Neural cell (in vitro differentiated cells): ENCODE results near the gene MYBPHL. TPM values are rescaled to one million over a fixed set of nuclear protein-coding genes. Genes with fewer than 3 reads are reported as not detected.

Experiments
- H2AFZ ChIP-seq: fragments of 200-600, 300-800 bp; sonication (generic), shearing (Covaris generic); 2 replicates; pipeline ENCODE4 v1.6.0; 2014; ENCODE audit warnings: low read depth, mild to moderate bottlenecking, antibody characterized with exemption, low read length, moderate library complexity
- H3F3A ChIP-seq: fragments of 200-600 bp; shearing (Covaris generic); 2 replicates; pipeline ENCODE4 v1.6.1; 2016; ENCODE audit warnings: mild to moderate bottlenecking, moderate library complexity, mixed read lengths, antibody characterized with exemption, low read length; ENCODE audit not compliant: insufficient read depth, poor library complexity, severe bottlenecking
- H3K27ac ChIP-seq: fragments of 200-600, 300-800 bp; sonication (generic), shearing (Covaris generic); 2 replicates; pipeline ENCODE4 v1.5.1; 2014; ENCODE audit warnings: mild to moderate bottlenecking, low read length, moderate library complexity
- H3K27me3 ChIP-seq: fragments of 300-800, 200-600 bp; sonication (generic), shearing (Covaris generic); 2 replicates; pipeline ENCODE4 v1.6.0; 2014; ENCODE audit warnings: mild to moderate bottlenecking, low read depth, low read length, moderate library complexity; ENCODE audit not compliant: insufficient read depth
- H3K36me3 ChIP-seq: fragments of 300-800, 200-600 bp; sonication (generic), shearing (Covaris generic); 2 replicates; pipeline ENCODE4 v1.5.1; 2014; ENCODE audit warnings: mild to moderate bottlenecking, antibody characterized with exemption, low read length, moderate library complexity; ENCODE audit not compliant: insufficient read depth
- H3K4me2 ChIP-seq: fragments of 300-800, 200-600 bp; sonication (generic), shearing (Covaris generic); 2 replicates; pipeline ENCODE4 v1.6.0; 2014; ENCODE audit warnings: mild to moderate bottlenecking, low read length
- H3K4me3 ChIP-seq: fragments of 300-800, 200-600 bp; sonication (generic), shearing (Covaris generic); 2 replicates; pipeline ENCODE4 v1.5.1; 2014; ENCODE audit warnings: mild to moderate bottlenecking, low read length, moderate library complexity
- H3K79me2 ChIP-seq: fragments of 200-600 bp; shearing (Covaris generic); replicated peaks from 2 replicates; pipeline ENCODE4 v1.6.0; 2014; ENCODE audit warnings: mild to moderate bottlenecking, low read length, moderate library complexity; ENCODE audit not compliant: insufficient read depth
- H3K9ac ChIP-seq: fragments of 300-800, 200-600 bp; sonication (generic), shearing (Covaris generic); 2 replicates; pipeline ENCODE4 v1.6.1; 2016; ENCODE audit warnings: mild to moderate bottlenecking, low read length, mixed read lengths
- H3K9me2 ChIP-seq: fragments of 200-600 bp; shearing (Covaris generic); 2 replicates; pipeline ENCODE4 v1.6.1; 2016; ENCODE audit warnings: mild to moderate bottlenecking, low read length, mixed read lengths; ENCODE audit not compliant: insufficient read depth
- H3K9me3 ChIP-seq: fragments of 200-600, 300-800 bp; sonication (generic), shearing (Covaris generic); 2 replicates; pipeline ENCODE4 v1.6.1; 2016; ENCODE audit warnings: mild to moderate bottlenecking, mixed run types, low read length, moderate library complexity, mixed read lengths
- H4K20me1 ChIP-seq: fragments of 200-600 bp; shearing (Covaris generic); 2 replicates; pipeline ENCODE4 v1.6.1; 2016; ENCODE audit warnings: mild to moderate bottlenecking, mixed run types; ENCODE audit not compliant: insufficient read depth
- CTCF ChIP-seq: fragments of 450-650 bp; IDR thresholded peaks from 2 replicates; pipeline ENCODE4 v1.5.1; 2014; ENCODE audit warnings: antibody characterized with exemption, mild to moderate bottlenecking, moderate library complexity; ENCODE audit not compliant: poor library complexity, severe bottlenecking
- EP300 ChIP-seq: fragments of 450-650 bp; conservative IDR thresholded peaks from 2 replicates; pipeline ENCODE4 v1.6.1; 2014; ENCODE audit warnings: antibody characterized with exemption, mild to moderate bottlenecking, moderate library complexity; ENCODE audit not compliant: poor library complexity, severe bottlenecking
- EZH2 ChIP-seq: fragments of 200-600, 300-800 bp; shearing (Covaris generic), sonication (generic); IDR thresholded peaks from 2 replicates; pipeline ENCODE4 v1.6.1; 2014; ENCODE audit warnings: antibody characterized with exemption, low read length, borderline replicate concordance, mild to moderate bottlenecking; ENCODE audit not compliant: insufficient read depth, poor library complexity, severe bottlenecking
- MXI1 ChIP-seq: fragments of 450-650 bp; conservative IDR thresholded peaks from 2 replicates; pipeline ENCODE4 v1.6.1; 2014; ENCODE audit warnings: antibody characterized with exemption, mild to moderate bottlenecking; ENCODE audit not compliant: poor library complexity, severe bottlenecking
- POLR2AphosphoS5 ChIP-seq: IDR thresholded peaks from 2 replicates; pipeline ENCODE4 v1.6.1; 2012
- RAD21 ChIP-seq: fragments of 450-650 bp; conservative IDR thresholded peaks from 2 replicates; pipeline ENCODE4 v1.6.1; 2014; ENCODE audit warnings: antibody characterized with exemption, mild to moderate bottlenecking, moderate library complexity
- REST ChIP-seq: IDR thresholded peaks from 2 replicates; pipeline ENCODE4 v1.6.1; 2012; ENCODE audit warnings: borderline replicate concordance
- SMC3 ChIP-seq: fragments of 450-650 bp; conservative IDR thresholded peaks from 2 replicates; pipeline ENCODE4 v1.6.1; 2014; ENCODE audit warnings: antibody characterized with exemption, mild to moderate bottlenecking, moderate library complexity; ENCODE audit not compliant: poor library complexity
- TAF1 ChIP-seq: IDR thresholded peaks from 2 replicates; pipeline ENCODE4 v1.6.1; 2012; ENCODE audit warnings: low read depth
- polyA plus RNA-seq: library from polyadenylated mRNA; depleted of rRNA; stranded (reverse); fragments of >200 nt; gene quantifications from 2 replicates; pipeline ENCODE4 v1.2.3, GENCODE V29; 2014

The MYBPHL gene
- polyA plus RNA-seq, 1 donor from 2014 or later = 1.6 TPM

GRCh38 chr1:109248797-109249629, 57.8 kb downstream of the MYBPHL start, which contains the start of gene CELSR2:
CELSR2 (plus strand) TSS chr1:109249539; CDS start chr1:109250080, 541 bp downstream.
- Histone ChIP-seq H4K20me1 (no peaks in the 10 kb centered on the region), H3K4me3 (peak within 1 kb of the TSS; percentile 75), H3K27me3 (no peaks in the 10 kb centered on the region), H3K36me3 (peaks cover 12% of the 10 kb centered on the region), H3K9me3 (no peaks in the 10 kb centered on the region), H3K79me2 (peaks cover 41% of the 10 kb centered on the region), H3K27ac (peak within 1 kb of the TSS; percentile 31), H3F3A (no peaks in the 10 kb centered on the region), H3K9me2 (no peaks in the 10 kb centered on the region), H3K4me2 (peak within 1 kb of the TSS; percentile 86), H3K9ac (peak within 1 kb of the TSS; percentile 76), H2AFZ (peak within 1 kb of the TSS; percentile 52)
- TF ChIP-seq REST = no peak
- TF ChIP-seq POLR2AphosphoS5 = peak; percentile 67
- TF ChIP-seq SMC3 = peak; percentile 27

GRCh38 chr1:109248444-109248796, 58.4 kb downstream of the MYBPHL start:
- H3K79me2 ChIP-seq = peaks cover 35% of the 10 kb centered on the region
- H3K27me3 ChIP-seq = no peaks in the 10 kb centered on the region
- H3K9me3 ChIP-seq = no peaks in the 10 kb centered on the region
- TF ChIP-seq POLR2AphosphoS5 (no peak), MXI1 (no peak), RAD21 (no peak), CTCF (no peak), REST (no peak), TAF1 (no peak), SMC3 (no peak), EP300 (no peak), EZH2 (no peak)
- H3K4me3 ChIP-seq = no peak overlapping the region
- peaks cover 12% of the 10 kb centered on the region for H3K36me3 ChIP-seq
- H4K20me1 ChIP-seq = no peaks in the 10 kb centered on the region
- no peak overlapping the region for H3K9ac ChIP-seq
- H3K9me2 ChIP-seq = no peaks in the 10 kb centered on the region
- H3K27ac ChIP-seq = no peak overlapping the region
- no peak overlapping the region for H3K4me2 ChIP-seq
- no peak overlapping the region for H2AFZ ChIP-seq
- H3F3A ChIP-seq = no peaks in the 10 kb centered on the region
